HG03442 (cell line): ENCODE data around the gene C1orf87.

Experiments used
- ATAC-seq: cut with Tn5 transposase; IDR thresholded peaks from one replicate; pipeline ENCODE4 v1.9.1; 2021; ENCODE audit warnings: mild to moderate bottlenecking, moderate library complexity; ENCODE audit not compliant: unreplicated experiment

The C1orf87 gene

DNA sequence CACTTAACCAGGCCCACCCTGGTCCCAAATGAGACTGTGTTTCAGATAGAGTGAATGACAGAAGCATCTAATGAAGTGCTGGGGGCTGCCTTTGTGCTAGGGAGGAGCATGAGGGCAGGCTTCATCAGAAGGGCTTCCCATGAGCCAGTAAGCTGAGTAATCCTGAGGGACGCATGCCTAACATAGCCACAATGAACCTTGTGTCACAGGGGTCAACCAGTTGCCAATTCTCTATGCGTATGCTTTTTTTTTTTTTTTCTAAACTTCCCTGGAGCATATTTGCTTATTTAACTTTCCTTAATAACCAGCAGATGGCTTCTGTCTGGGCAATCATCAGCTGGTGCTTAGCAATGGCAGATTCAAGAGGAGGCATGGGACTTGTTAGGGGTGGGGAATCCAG, 121.5 kb downstream of the C1orf87 start:
- ATAC-seq = no peak

DNA sequence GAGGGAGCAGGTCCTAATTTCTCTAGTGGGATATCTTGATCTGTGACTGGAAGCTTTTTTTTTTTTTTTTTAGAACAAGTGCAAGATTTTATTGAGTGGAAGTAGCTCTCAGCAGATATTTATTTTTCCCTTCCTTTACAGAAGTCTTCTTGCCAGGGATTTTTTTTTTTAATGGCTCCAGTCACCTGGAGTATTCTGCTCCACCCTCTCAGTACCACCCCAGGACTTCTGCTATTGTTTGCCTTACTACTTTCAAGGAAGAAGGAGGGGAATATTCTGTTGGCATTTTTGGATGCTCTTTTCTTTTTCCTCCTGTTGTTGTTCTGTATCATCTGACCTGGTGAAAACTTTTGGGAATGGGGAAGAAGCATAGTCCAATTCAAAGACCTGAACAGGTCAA, 123.9 kb downstream of the C1orf87 start:
- ATAC-seq = no peak

DNA sequence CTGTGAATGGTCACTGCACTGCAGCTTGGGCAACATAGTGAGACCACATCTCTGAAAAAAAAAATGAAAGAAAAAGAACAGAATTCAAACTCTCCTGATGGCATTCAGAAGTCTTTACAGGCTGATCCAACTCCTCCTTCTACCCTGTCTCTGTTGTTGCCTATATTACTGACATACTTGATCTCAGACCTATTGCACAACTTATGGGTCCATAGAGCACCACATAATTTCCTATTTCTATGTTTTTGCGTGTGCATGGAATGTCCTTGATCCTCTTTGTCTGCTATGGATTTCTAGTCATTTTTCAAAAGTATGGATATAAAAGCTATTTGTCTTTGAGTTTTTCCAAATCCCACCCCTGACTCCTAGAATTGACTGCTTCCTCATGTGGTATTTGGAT, 124.6 kb downstream of the C1orf87 start:
- ATAC-seq = no peak

DNA sequence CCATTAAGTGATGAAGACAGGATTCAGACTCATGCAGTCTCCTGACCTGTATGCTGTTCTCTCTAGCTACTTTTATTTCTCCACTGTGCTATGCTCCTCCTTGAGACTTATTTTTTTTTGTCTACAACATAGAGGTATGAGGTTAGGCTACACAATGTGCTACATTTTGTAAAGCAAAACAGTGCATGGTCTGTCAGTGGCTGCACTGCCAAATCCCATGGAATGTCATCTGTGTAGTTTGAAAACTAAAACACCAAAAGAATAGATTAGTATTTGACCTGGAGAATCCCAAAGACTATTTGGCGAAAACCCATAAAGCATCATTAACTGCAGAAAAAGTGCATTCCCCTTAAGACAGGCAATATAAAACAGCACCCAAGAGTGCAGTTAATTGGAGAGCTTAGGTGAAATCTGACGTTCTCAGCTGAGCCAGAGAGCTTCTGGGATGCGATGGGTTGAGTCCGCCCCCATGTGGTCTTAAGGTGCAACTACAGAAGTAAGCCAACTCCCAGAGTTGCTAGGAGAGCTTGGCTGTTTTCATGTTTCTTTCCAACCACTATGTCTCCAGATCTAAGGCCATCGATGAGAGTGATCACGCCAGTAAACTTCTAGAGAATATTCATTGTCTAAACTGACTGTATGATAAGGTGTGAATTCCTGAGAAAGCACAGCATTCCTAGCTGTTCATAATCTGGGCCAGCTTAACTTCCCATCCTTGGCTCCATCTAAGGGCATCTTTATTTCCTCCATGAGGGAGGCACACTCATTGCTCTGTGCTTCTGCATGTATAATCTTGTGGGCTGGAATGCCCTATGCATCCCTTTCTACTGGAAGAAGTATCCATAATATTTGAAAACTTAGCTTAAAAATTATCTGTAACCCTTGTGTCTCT, 126.3 kb downstream of the C1orf87 start:
- ATAC-seq = peak; percentile 88

DNA sequence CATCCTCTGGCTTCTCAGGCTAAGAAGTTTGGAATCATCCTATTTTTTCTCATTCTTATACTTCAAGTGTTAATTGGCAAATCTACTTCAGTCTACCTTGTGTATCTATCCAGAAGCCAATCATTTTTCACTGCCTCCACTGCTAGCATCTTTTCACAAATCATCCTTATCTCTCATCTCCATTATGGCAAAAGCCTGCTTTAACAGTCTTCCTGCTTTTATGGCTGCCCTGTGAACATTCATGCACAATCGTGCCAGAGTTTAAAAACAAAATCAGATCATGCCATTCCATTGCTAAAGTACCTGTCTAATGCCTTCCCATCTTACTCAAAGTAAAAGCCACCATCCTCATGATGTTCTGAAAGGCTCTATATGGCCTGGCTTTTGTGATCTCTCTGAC, 127.8 kb downstream of the C1orf87 start:
- no peak for ATAC-seq
